ENCODE data around the gene PRPF6. TPM values are rescaled to one million over a fixed set of nuclear protein-coding genes. Genes with fewer than 3 reads are reported as not detected.

Gene PRPF6
- polyA plus RNA-seq, 1 donor from 2014 or later = 91.9 TPM

DNA sequence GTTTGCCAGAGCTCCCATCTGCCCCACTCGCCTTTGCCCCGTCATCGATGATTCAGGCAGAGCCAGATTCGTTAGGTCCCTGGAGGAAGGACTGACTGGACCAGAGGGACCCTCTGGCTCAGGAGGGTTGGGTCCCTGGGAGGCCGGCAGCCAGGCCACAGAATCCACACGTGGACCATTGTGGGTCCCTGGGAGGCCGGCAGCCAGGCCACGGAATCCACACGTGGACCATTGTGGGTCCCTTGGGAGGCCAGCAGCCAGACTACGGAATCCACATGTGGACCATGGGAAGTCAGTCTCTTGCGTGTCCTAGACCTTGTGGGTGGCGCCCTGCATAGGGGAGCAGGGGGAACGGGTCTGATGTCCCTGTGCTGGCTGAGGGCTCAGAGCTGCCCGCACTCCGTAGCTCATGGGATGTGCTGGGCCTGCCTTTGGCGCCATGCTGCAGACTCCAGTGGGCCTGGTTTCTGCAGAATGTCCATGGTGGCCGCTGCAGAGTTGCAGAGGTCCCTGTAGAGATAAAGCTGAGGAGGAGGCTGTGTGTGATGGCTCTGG lies 48.2 kb upstream of the PRPF6 start:
- H3K4me3 ChIP-seq (ENCODE audit: low read length) = no peak overlapping the region
- H3K27ac ChIP-seq (ENCODE audit: low read length) = no peak overlapping the region
- TF ChIP-seq, protein P1, sequence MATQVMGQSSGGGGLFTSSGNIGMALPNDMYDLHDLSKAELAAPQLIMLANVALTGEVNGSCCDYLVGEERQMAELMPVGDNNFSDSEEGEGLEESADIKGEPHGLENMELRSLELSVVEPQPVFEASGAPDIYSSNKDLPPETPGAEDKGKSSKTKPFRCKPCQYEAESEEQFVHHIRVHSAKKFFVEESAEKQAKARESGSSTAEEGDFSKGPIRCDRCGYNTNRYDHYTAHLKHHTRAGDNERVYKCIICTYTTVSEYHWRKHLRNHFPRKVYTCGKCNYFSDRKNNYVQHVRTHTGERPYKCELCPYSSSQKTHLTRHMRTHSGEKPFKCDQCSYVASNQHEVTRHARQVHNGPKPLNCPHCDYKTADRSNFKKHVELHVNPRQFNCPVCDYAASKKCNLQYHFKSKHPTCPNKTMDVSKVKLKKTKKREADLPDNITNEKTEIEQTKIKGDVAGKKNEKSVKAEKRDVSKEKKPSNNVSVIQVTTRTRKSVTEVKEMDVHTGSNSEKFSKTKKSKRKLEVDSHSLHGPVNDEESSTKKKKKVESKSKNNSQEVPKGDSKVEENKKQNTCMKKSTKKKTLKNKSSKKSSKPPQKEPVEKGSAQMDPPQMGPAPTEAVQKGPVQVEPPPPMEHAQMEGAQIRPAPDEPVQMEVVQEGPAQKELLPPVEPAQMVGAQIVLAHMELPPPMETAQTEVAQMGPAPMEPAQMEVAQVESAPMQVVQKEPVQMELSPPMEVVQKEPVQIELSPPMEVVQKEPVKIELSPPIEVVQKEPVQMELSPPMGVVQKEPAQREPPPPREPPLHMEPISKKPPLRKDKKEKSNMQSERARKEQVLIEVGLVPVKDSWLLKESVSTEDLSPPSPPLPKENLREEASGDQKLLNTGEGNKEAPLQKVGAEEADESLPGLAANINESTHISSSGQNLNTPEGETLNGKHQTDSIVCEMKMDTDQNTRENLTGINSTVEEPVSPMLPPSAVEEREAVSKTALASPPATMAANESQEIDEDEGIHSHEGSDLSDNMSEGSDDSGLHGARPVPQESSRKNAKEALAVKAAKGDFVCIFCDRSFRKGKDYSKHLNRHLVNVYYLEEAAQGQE (IDR thresholded peaks at IDR 0.05; ENCODE audit: borderline replicate concordance) = no peak
- TF ChIP-seq EZH2 (IDR thresholded peaks at IDR 0.05; ENCODE audit: borderline replicate concordance, insufficient read depth, low read length, poor library complexity, severe bottlenecking) = no peak
- no peak overlapping the region for H3K9ac ChIP-seq (ENCODE audit: low read length)
- no peak overlapping the region for H3K4me2 ChIP-seq (ENCODE audit: low read length)
- H3F3A ChIP-seq (ENCODE audit: insufficient read depth, low read length, poor library complexity, severe bottlenecking) = no peaks in the 10 kb centered on the region
- H2AFZ ChIP-seq (ENCODE audit: low read depth, low read length) = no peak overlapping the region
- no peaks in the 10 kb centered on the region for H3K9me2 ChIP-seq (ENCODE audit: insufficient read depth, low read length)
- no peaks in the 10 kb centered on the region for H3K9me3 ChIP-seq (ENCODE audit: low read length)
- peaks cover 3% of the 10 kb centered on the region for H3K36me3 ChIP-seq (ENCODE audit: insufficient read depth, low read length)
- no peaks in the 10 kb centered on the region for H3K79me2 ChIP-seq (replicated peaks; ENCODE audit: insufficient read depth, low read length)
- no peaks in the 10 kb centered on the region for H3K27me3 ChIP-seq (ENCODE audit: insufficient read depth, low read depth, low read length)
- no peaks in the 10 kb centered on the region for H4K20me1 ChIP-seq (ENCODE audit: insufficient read depth)

DNA sequence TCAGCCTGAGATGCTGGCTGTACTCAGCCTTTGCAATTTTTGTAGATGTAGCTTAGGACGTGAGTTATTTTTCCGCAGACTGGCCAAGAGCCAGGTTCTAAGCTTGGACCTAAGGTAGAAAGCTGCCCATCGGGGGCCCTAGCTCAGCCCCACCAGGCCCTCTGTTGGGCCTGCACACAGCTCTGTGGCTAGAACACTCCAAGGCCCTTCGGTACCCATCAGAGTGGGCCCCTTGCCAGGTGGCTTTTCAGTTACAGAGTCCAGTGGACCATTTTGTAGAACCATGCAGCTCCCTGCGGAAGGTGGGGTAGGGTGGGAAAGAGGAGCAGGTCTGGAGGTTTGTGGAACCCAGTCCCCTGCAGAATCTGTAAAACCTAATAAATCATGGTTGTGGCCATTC lies 47.3 kb upstream of the PRPF6 start:
- Histone ChIP-seq H3K9me2 (ENCODE audit: insufficient read depth, low read length) (no peaks in the 10 kb centered on the region), H3K36me3 (ENCODE audit: insufficient read depth, low read length) (peaks cover 3% of the 10 kb centered on the region), H4K20me1 (ENCODE audit: insufficient read depth) (no peaks in the 10 kb centered on the region), H3K9me3 (ENCODE audit: low read length) (no peaks in the 10 kb centered on the region), H3K4me3 (ENCODE audit: low read length) (no peak overlapping the region), H3K4me2 (ENCODE audit: low read length) (no peak overlapping the region), H3F3A (ENCODE audit: insufficient read depth, low read length, poor library complexity, severe bottlenecking) (no peaks in the 10 kb centered on the region), H2AFZ (ENCODE audit: low read depth, low read length) (no peak overlapping the region), H3K79me2 (replicated peaks; ENCODE audit: insufficient read depth, low read length) (no peaks in the 10 kb centered on the region), H3K27me3 (ENCODE audit: insufficient read depth, low read depth, low read length) (no peaks in the 10 kb centered on the region), H3K9ac (ENCODE audit: low read length) (no peak overlapping the region), H3K27ac (ENCODE audit: low read length) (no peak overlapping the region)
- TF ChIP-seq, protein P1 (IDR thresholded peaks at IDR 0.05; ENCODE audit: borderline replicate concordance) = no peak
- TF ChIP-seq RAD21 (conservative IDR thresholded peaks at IDR 0.05) = no peak
- TF ChIP-seq EP300 (conservative IDR thresholded peaks at IDR 0.05; ENCODE audit: poor library complexity, severe bottlenecking) = no peak
- TF ChIP-seq POLR2AphosphoS5 (IDR thresholded peaks at IDR 0.05) = no peak
- TF ChIP-seq, protein P2, sequence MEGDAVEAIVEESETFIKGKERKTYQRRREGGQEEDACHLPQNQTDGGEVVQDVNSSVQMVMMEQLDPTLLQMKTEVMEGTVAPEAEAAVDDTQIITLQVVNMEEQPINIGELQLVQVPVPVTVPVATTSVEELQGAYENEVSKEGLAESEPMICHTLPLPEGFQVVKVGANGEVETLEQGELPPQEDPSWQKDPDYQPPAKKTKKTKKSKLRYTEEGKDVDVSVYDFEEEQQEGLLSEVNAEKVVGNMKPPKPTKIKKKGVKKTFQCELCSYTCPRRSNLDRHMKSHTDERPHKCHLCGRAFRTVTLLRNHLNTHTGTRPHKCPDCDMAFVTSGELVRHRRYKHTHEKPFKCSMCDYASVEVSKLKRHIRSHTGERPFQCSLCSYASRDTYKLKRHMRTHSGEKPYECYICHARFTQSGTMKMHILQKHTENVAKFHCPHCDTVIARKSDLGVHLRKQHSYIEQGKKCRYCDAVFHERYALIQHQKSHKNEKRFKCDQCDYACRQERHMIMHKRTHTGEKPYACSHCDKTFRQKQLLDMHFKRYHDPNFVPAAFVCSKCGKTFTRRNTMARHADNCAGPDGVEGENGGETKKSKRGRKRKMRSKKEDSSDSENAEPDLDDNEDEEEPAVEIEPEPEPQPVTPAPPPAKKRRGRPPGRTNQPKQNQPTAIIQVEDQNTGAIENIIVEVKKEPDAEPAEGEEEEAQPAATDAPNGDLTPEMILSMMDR (IDR thresholded peaks at IDR 0.05; ENCODE audit: poor library complexity, severe bottlenecking) = no peak
- TF ChIP-seq EZH2 (IDR thresholded peaks at IDR 0.05; ENCODE audit: borderline replicate concordance, insufficient read depth, low read length, poor library complexity, severe bottlenecking) = no peak
- no peak for TF ChIP-seq SMC3 (conservative IDR thresholded peaks at IDR 0.05; ENCODE audit: poor library complexity)
- no peak for TF ChIP-seq TAF1 (IDR thresholded peaks at IDR 0.05; ENCODE audit: low read depth)
- TF ChIP-seq MXI1 (conservative IDR thresholded peaks at IDR 0.05; ENCODE audit: poor library complexity, severe bottlenecking) = no peak
